Stimulated activated CD8-positive, alpha-beta memory T cell treated with anti-CD3 and anti-CD28 coated beads, Interleukin-12 subunit alpha, Interleukin-12 subunit beta, amount 100 ng/mL, for 1 hour (primary cell): ENCODE measurements around the gene SAYSD1.
A peak's percentile ranks its signal among the peaks of the same experiment; 100 is the strongest.
"Not testable (repeated sequence)": the region's sequence is repeated elsewhere in the genome, so short reads cannot be mapped to it uniquely, and the experiment has no call there.

Experiments
- DNase-seq: peaks from one replicate; pipeline ENCODE4 v3.0.0-alpha.2; 2020; ENCODE audit warnings: low read depth

Gene SAYSD1

GRCh38 chr6:39114704-39115599, at the start of gene SAYSD1:
Gene SAYSD1, minus strand, starts transcription at chr6:39115186. Its CDS starts 97 bp downstream, at chr6:39115089.
- peak; percentile 87 for DNase-seq

- DNase-seq: no peak
Measured at GRCh38 chr6:39157511-39157910, 42.5 kb upstream of the SAYSD1 start.

GRCh38 chr6:39156801-39157200, 41.8 kb upstream of the SAYSD1 start:
- DNase-seq: no peak

- no peak for DNase-seq
Measured at GRCh38 chr6:39154705-39155104, 39.7 kb upstream of the SAYSD1 start.

- DNase-seq: no peak
Measured at GRCh38 chr6:39153766-39154397, 38.9 kb upstream of the SAYSD1 start.

- DNase-seq: no peak
Measured at GRCh38 chr6:39152262-39152661, 37.3 kb upstream of the SAYSD1 start.

- DNase-seq: no peak
Measured at GRCh38 chr6:39151211-39151610, 36.2 kb upstream of the SAYSD1 start.

GRCh38 chr6:39144481-39145173, 29.6 kb upstream of the SAYSD1 start:
- no peak for DNase-seq

GRCh38 chr6:39143238-39143930, 28.4 kb upstream of the SAYSD1 start:
- DNase-seq: no peak

GRCh38 chr6:39140556-39141167, 25.7 kb upstream of the SAYSD1 start:
- no peak for DNase-seq

- DNase-seq: peak; percentile 13
Measured at GRCh38 chr6:39137245-39137644, 22.3 kb upstream of the SAYSD1 start.

GRCh38 chr6:39136207-39136606, 21.2 kb upstream of the SAYSD1 start:
- not testable (repeated sequence) for DNase-seq

GRCh38 chr6:39134761-39135160, 19.8 kb upstream of the SAYSD1 start:
- not testable (repeated sequence) for DNase-seq

GRCh38 chr6:39130691-39131090, 15.7 kb upstream of the SAYSD1 start:
- no peak for DNase-seq

GRCh38 chr6:39128832-39129231, 13.8 kb upstream of the SAYSD1 start:
- DNase-seq: no peak

- no peak for DNase-seq
Measured at GRCh38 chr6:39128106-39128505, 13.1 kb upstream of the SAYSD1 start.

- no peak for DNase-seq
Measured at GRCh38 chr6:39124114-39124513, 9.1 kb upstream of the SAYSD1 start.

GRCh38 chr6:39118921-39119320, 3.9 kb upstream of the SAYSD1 start:
- DNase-seq: no peak

GRCh38 chr6:39114388-39114703, 640 bp downstream of the SAYSD1 start:
- no peak for DNase-seq

GRCh38 chr6:39113788-39114187, 1.2 kb downstream of the SAYSD1 start:
- no peak for DNase-seq

- DNase-seq: no peak
Measured at GRCh38 chr6:39111280-39111679, 3.7 kb downstream of the SAYSD1 start.
